Transverse colon (tissue), 4 donors: Measurements from ENCODE around the gene IFT80. TPM values are rescaled to one million over a fixed set of nuclear protein-coding genes. Genes with fewer than 3 reads are reported as not detected.

Experiments
- DNase-seq: peaks from one replicate; pipeline ENCODE4 v3.0.0-alpha.2; 2019
- H3K27ac ChIP-seq, 4 donors: fragments of 200-600 bp; sonication (generic); 2 replicates each; pipeline ENCODE4 v1.5.1; 2016 to 2018; ENCODE audit warnings: inconsistent platforms in 4 of 4
- H3K27me3 ChIP-seq: fragments of 200-600 bp; sonication (generic); 2 replicates; pipeline ENCODE4 v1.5.1; 2017; ENCODE audit warnings: inconsistent platforms
- H3K36me3 ChIP-seq, 4 donors: fragments of 200-600 bp; sonication (generic); 2 replicates each; pipeline ENCODE4 v1.5.1; 2017 to 2019; ENCODE audit warnings: inconsistent platforms in 4 of 4
- H3K4me1 ChIP-seq, 4 donors: fragments of 200-600 bp; sonication (generic); 2 replicates each; pipeline ENCODE4 v1.5.1; 2017 to 2020; ENCODE audit warnings: inconsistent platforms in 4 of 4
- H3K4me3 ChIP-seq, 4 donors: fragments of 200-600 bp; sonication (generic); 1 replicate in 1 of 4; 2 replicates in 3 of 4; pipeline versions ENCODE4 v1.5.1 to v1.6.1; 2017 to 2019; ENCODE audit warnings: inconsistent platforms in 4 of 4
- H3K9me3 ChIP-seq, 2 donors: fragments of 200-600 bp; sonication (generic); 2 replicates each; pipeline ENCODE4 v1.5.1; 2017 to 2019; ENCODE audit warnings: inconsistent platforms in 2 of 2
- CTCF ChIP-seq, 5 experiments: fragments of 200-600 bp in 3 of 5; fragments of 450-650 bp in 2 of 5; sonication (generic) in 3 of 5; IDR thresholded peaks; 1 replicate in 2 of 5; 2 replicates in 3 of 5; pipeline ENCODE4 v1.5.1; 2016 to 2017; ENCODE audit warnings: antibody characterized with exemption in 5 of 5, inconsistent platforms in 3 of 5, mild to moderate bottlenecking in 2 of 5, moderate library complexity in 1 of 5
- EP300 ChIP-seq: sonication (generic); formaldehyde crosslinking; IDR thresholded peaks from one replicate; pipeline ENCODE4 v1.6.1; 2017; ENCODE audit warnings: antibody characterized with exemption, low read depth
- POLR2A ChIP-seq: fragments of 450-650 bp; IDR thresholded peaks from one replicate; pipeline ENCODE4 v1.6.1; 2016; ENCODE audit warnings: antibody characterized with exemption, mild to moderate bottlenecking, moderate library complexity
- POLR2AphosphoS5 ChIP-seq, 3 donors: sonication (generic); formaldehyde crosslinking; IDR thresholded peaks; one replicate each; pipeline ENCODE4 v1.6.1; 2016; ENCODE audit warnings: antibody characterized with exemption in 3 of 3
- WGBS, 2 donors: methylation state at CpG; one replicate each; pipeline ENCODE4 v1.1.5; 2018; ENCODE audit warnings: low coverage in 1 of 2; 5-methylcytosine and 5-hydroxymethylcytosine counted together
- in situ Hi-C, 4 donors: fragments of 200-750 bp; cut with MboI; loops; one replicate each; pipeline versions ENCODE4 v1.15.0 to v1.15.1; 2017; ENCODE audit warnings: low sequenced_read_pairs in 3 of 4, low pct_ligation_motif_present in 1 of 4, low pct_unique_long_range_greater_than_20kb in 1 of 4
- intact Hi-C: fragments of 100-400 bp; cut with DNase I; formaldehyde crosslinking; loops from one replicate; pipeline ENCODE4 v1.15.1; 2023; ENCODE audit warnings: low total_unique reads
- small RNA-seq, 4 donors: library from RNA; depleted of rRNA; stranded (forward); fragments of <200 nt; gene quantifications; one replicate each; pipeline ENCODE3, GENCODE V24; 2016
- total RNA-seq, 4 donors: library from RNA; depleted of rRNA; stranded (reverse); fragments of >200 nt; gene quantifications; one replicate each; pipeline ENCODE4 v1.1.0, GENCODE V29; 2016

IFT80 gene
- total RNA-seq, 4 donors from 2014 or later: 0.37 to 78.8 (median 19.7) TPM

GRCh38 chr3:160217675-160218074 lies 181.3 kb downstream of the IFT80 start:
- Histone ChIP-seq H3K36me3 (no peaks in the 10 kb centered on the region), H3K27me3 (no peaks in the 10 kb centered on the region), H3K4me1 (peaks cover 0 to 5% (median 0%) of the 10 kb centered on the region in 4 donors), H3K9me3 (no peaks in the 10 kb centered on the region), H3K4me3 (no peak overlapping the region), H3K27ac (no peak overlapping the region)
- no peak for DNase-seq
- in situ Hi-C loops (no loop called here), intact Hi-C loops (no loop called here)
- no peak for TF ChIP-seq POLR2A
- TF ChIP-seq CTCF (IDR thresholded peaks at IDR 0.05): no peak
- no peak for TF ChIP-seq POLR2AphosphoS5 (IDR thresholded peaks at IDR 0.05)
- TF ChIP-seq EP300: no peak
- WGBS, 2 donors: 82 to 86% methylated on average over 4 of the region's 4 CpGs

DNA sequence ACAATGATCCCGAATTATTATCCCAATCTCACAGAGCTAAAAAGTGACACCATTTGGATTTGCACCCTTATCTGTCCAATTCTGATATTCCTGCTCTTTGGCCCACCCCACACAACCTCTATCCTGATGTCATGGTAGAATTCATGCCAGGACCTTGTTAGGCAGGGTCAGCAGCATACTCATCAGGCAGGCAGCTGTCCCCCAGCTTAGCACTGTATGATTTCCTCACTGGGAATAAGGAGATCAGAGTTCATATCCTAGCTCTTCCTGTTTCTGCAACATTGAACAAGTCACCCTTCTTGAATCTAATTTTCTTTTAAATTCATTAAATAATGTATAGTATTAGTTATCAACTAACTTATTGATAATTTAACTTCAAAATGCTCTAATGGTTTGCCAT lies 185.8 kb downstream of the IFT80 start:
- H3K27ac ChIP-seq: no peak overlapping the region
- no peaks in the 10 kb centered on the region for H3K27me3 ChIP-seq
- DNase-seq: no peak
- H3K9me3 ChIP-seq: no peaks in the 10 kb centered on the region
- no peaks in the 10 kb centered on the region for H3K36me3 ChIP-seq
- WGBS, 2 donors: 80 to 81% methylated on average over 1 of the region's 1 CpG
- intact Hi-C loops: no loop called here
- in situ Hi-C loops: no loop called here
- H3K4me1 ChIP-seq: no peaks in the 10 kb centered on the region
- TF ChIP-seq POLR2A (no peak), POLR2AphosphoS5 (IDR thresholded peaks at IDR 0.05) (no peak), CTCF (IDR thresholded peaks at IDR 0.05) (no peak), EP300 (no peak)
- H3K4me3 ChIP-seq: no peak overlapping the region

DNA sequence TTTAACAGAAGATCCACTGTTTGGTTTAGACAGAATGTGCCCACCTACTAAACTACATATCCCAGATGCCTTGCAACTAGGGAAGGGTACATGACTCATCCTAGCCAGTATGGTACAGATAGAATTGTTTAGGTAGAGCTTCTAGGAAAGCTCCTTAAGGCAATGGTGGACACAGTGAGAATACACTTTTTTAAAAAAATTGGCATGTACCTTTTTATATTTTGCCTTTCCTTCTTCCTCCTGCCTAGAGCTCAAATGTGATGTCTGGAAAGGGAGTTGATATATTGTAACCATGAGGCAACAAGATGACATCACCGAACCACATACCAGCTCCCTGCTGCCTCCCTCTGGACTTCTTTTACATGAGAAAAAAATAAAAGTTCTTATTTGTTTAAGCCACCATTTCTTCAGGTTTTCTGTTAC lies 188.2 kb downstream of the IFT80 start:
- H3K4me1 ChIP-seq: no peaks in the 10 kb centered on the region
- no peak overlapping the region for H3K4me3 ChIP-seq
- in situ Hi-C loops: no loop called here
- no peaks in the 10 kb centered on the region for H3K9me3 ChIP-seq
- TF ChIP-seq POLR2AphosphoS5 (IDR thresholded peaks at IDR 0.05) (no peak), CTCF (IDR thresholded peaks at IDR 0.05) (no peak), EP300 (no peak), POLR2A (no peak)
- no peaks in the 10 kb centered on the region for H3K36me3 ChIP-seq
- DNase-seq: no peak
- H3K27ac ChIP-seq: no peak overlapping the region
- intact Hi-C loops: no loop called here
- H3K27me3 ChIP-seq: no peaks in the 10 kb centered on the region
- 74% methylated on average over 1 of the region's 1 CpG; no CpG with 5 or more reads in 1 of the 2 donors for WGBS, 2 donors

- intact Hi-C loops: no loop called here
- DNase-seq: no peak
Measured at GRCh38 chr3:160210341-160210740, 188.7 kb downstream of the IFT80 start.

More at GRCh38 chr3:160210341-160210740, 188.7 kb downstream of the IFT80 start:
- no peak overlapping the region for H3K27ac ChIP-seq
- in situ Hi-C loops: no loop called here
- no peaks in the 10 kb centered on the region for H3K9me3 ChIP-seq
- no peaks in the 10 kb centered on the region for H3K27me3 ChIP-seq
- TF ChIP-seq POLR2AphosphoS5 (IDR thresholded peaks at IDR 0.05): no peak
- TF ChIP-seq CTCF (IDR thresholded peaks at IDR 0.05): no peak
- TF ChIP-seq EP300: no peak
- no peak for TF ChIP-seq POLR2A
- no peaks in the 10 kb centered on the region for H3K36me3 ChIP-seq
- no peaks in the 10 kb centered on the region for H3K4me1 ChIP-seq
- no peak overlapping the region for H3K4me3 ChIP-seq
- 95 to 100% methylated on average over 1 of the region's 1 CpG for WGBS, 2 donors

Small RNAs within 50 kb of the gene (small RNA-seq; reads per million reads assigned to genes)
- gene MIR15B (5.6 to 17.1 (median 9.9) reads per million in 4 donors), gene MIR16-2 (1.1 to 4.9 (median 2.6) reads per million in 4 donors)

Other genes starting within 250 kb of the IFT80 start
- gene C3orf80, start 173.8 kb downstream of the IFT80 start, total RNA-seq: 1 to 10 TPM in 3 of 4 donors, under 1 TPM in 1; 0.40 to 3.7 (median 1.8) TPM
- 100 to 1,000 TPM in 1 of 4 donors, 10 to 100 TPM in 3; 29.4 to 263 (median 57.9) TPM for gene SMC4, start 425 bp upstream of the IFT80 start, total RNA-seq
- gene TRIM59, start 50.6 kb upstream of the IFT80 start, total RNA-seq: 10 to 100 TPM in 1 of 4 donors, 1 to 10 TPM in 2, not detected in 1; 1.9 to 10.9 (median 8.4) TPM
- gene KPNA4, start 166.3 kb upstream of the IFT80 start, total RNA-seq: 10 to 100 TPM; 13.8 to 29.7 (median 22.7) TPM